ENCODE measurements around the gene RBX1.
"Not testable (repeated sequence)": the region's sequence is repeated elsewhere in the genome, so short reads cannot be mapped to it uniquely, and the experiment has no call there.

The RBX1 gene

DNA sequence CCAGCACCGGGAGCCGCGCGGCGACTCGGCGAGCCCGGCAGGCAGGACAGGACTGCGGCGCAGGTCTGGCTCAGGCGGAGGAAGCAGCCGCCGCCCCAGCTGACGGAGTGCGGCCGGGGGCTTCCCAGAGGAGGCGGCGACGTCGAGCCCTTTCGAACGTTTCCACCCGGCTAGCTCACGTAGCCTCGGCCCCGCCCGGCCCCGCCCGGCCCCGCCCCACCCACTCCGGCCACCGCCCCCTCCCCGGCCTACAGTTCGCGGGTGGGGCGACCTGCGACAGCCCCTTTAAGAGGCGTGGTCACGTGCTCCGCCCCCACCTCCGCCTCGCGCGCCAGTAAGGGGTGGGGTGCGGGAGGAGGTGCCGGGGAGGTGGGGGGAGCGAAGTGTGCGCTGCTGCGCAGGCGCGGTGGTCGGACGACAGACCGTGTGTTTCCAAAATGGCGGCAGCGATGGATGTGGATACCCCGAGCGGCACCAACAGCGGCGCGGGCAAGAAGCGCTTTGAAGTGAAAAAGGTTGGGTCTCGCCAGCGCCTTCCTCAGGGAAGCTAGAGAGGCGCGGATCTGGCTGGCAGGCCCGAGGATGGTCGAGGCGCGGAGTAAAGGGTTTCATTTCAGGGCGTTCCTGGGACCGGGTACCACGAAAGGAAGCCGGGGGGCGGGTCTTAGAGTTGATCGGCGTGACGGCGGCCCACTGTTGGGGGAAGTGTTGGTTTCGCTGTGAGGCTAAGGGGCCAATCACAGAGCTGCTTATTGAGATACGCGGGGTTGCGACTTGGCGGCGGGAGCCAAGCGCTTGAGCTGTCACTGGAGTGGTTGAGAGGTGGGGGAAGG lies at the start of gene RBX1:
RBX1 (plus strand) TSS at position 417 of the 833 bp plus-strand sequence; CDS start at position 438, 21 bp downstream.
- no peak for FAIRE-seq

DNA sequence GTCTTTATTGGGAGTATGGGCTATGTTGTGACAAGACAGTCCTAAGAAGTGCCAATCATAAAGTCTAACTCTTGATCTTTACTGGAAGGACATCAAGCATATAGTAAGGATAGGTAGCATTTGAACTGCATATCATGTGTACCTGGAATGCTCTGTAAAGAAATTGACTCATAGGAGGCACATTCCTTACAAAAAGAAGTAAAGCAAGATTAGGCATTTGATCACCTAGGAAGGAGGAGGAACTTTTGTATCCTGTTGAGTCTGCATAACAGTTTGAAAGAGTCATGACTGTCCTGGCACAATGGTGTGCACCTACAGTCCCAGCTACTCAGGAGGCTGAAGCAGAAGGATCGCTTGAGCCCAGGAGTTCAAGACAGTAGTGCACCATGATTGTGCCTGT lies 47.1 kb upstream of the RBX1 start:
- FAIRE-seq, result no peak

DNA sequence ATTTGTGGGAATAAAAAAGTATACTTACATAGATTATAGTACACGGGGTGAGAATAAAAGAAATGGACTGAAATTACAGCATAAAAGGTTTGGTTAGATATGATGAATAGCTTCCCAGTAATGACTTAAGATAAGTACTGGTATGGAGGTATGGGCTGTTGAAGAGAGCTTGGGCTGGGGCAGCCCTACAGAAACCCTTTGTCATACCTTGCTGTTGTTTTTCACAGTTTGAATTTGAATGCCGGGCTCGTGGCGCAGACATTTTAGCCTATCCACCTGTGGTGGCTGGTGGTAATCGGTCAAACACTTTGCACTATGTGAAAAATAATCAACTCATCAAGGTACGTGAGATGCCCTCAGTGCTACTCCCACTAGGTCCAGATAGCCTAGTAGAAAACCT lies 42.3 kb upstream of the RBX1 start:
- no peak for FAIRE-seq

DNA sequence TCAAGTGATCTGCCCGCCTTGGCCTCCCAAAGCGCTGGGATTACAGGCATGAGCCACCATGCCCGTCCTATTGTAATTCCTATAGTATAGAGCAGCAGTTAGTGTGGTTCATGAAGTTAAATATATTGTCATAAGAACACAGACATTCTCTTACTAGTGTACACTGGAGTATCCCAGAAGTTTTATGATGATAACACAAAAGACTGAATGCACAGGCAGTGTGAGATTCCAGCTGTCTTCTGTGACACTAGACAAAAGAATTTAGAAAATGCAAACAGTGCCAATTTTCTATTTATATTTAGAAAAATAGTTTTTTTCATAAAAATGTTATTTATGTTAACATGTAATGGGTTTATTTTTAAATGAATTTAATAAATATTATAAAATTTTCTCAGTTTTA lies 39.4 kb upstream of the RBX1 start:
- FAIRE-seq, result no peak

DNA sequence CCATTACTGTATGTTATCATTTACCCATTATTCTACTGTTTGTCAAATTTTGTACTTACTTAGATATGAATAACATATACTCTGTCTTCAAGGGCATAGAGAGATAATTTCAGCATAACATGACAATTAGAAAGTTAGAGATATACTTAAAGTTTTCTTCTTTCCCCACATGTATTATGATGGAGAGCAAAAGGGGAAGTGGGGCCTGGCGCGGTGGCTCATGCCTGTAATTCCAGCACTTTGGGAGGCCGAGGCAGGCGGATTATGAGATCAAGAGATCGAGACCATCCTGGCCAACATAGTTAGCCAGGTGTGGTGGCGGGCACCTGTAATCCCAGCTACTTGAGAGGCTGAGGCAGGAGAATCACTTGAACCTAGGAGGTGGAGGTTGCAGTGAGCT lies 38.2 kb upstream of the RBX1 start:
- FAIRE-seq, result not testable (repeated sequence)

DNA sequence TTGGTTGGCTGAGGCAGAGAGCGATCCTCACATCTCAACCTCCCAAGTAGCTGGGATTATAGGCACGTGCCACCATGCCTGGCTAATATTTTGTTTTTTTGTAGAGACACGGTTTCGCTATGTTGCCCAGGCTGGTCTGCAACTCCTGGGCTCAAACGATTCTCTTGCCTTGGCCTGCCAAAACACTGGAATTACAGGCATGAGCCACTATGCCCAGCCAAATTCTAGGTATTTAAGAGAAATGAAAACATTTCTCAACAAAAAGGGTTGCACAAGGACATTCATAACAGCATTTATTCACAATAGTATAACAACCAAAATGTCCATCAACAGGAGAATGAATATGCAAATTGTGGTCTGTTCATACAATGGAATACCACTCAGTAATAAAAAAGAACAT lies 31.7 kb upstream of the RBX1 start:
- no peak for FAIRE-seq

DNA sequence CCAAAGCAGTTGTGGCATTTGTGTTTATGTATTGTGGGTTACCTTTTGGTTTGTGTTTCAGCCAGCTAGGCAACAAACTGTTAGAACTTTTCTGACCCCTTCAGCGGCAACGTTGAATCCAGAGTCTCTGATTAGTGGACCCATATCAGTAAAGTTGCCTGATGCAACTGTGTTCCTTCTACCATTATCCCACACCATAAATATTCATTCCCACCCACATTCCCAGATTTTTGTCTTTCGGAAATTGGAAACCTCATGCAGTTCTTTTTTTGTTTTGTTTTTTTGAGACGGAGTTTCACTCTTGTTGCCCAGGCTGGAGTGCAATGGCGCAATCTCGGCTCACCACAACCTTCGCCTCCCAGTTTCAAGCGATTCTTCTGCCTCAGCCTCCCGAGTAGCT lies 30.7 kb upstream of the RBX1 start:
- no peak for FAIRE-seq

DNA sequence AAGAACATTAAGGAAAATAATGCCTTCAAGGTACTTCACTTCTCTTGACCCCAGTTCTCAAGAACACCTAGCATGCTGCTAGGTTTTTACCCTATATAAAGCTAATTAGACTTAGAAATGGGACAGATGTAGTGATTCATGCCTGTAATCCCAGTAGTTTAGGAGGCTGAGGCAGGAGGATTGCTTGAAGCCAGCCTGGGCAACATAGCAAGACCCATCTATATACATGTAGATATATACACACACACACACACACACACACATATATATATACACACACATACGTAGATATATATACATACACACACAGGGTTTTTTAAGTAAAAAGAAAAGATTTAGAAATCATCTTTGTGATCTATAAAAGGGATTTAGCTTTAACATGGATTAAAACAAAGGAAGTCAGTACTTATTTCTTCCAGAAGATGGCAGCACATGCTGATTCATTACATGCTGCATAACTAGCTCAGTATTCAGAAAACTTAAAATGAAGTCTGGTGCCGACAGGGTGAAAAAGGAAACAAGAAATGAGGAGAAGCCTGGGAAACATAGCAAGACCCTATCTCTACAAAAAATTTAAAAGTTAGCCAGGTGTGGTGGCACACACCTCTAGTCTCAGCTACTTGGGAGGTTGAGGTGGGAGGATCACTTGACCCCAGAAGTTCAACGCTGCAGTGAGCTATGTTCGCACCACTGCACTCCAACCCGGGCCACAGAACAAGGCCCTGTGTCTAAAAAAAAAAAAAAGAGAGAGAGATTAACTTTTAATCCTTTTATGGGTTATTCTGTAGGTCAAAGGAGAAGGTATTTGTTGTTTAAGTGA lies 28.5 kb upstream of the RBX1 start:
- FAIRE-seq, result peak; percentile 96

DNA sequence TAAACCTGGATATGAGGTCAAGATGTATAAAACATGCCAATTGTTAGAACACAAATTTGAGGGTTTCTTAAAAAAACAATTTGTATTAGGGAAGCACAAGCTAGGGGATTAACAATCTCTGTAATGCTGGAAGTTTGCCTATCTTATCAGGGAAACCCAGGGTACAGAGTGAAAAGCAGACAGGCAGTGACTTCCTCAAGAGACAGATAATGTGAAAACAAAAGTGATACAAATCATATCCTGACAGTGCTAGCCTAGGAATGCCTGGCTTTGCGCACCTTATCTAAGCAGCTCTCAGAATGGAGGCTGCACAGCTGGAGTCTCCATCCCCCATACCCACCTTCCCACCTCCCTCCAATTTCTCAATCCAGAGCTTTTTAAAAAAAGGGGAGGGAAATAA lies 22.5 kb upstream of the RBX1 start:
- no peak for FAIRE-seq

DNA sequence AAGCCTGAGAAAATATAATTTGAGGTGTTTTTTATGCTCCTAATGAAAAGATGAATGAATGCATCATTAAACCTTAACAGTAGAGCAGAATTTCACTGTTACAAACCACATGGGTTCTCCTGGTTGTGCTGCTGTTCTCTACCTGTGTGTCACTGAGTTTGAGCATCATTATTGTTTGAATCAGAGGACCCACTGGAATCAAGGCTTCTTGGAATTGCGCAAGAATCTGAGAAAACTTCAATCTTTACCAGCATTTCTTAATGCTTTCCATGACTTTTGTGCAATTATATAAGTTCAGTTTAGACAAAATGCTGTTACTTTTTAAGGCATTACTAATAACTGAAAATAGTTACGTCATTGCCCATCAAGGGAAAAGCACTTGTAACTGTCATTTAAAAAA lies 18.8 kb upstream of the RBX1 start:
- FAIRE-seq, result no peak

DNA sequence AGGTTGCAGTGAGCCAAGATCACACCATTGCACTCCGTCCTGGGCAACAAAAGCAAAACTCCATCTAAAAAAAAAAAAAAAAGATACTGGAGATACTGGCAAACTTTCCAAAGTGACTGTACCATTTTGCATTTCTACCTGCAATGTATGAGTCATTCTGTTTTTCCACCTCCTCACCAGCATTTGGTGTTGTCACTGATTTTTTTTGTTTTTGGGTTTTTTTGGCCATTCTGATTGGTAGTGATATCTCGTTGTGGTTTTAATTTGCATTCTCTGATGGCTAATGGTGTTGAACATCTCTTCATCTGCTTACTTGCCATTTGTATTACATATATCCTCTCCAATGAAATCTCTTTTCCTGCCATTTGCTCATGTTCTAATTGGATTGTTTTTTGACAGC lies 12.0 kb upstream of the RBX1 start:
- FAIRE-seq, result no peak

DNA sequence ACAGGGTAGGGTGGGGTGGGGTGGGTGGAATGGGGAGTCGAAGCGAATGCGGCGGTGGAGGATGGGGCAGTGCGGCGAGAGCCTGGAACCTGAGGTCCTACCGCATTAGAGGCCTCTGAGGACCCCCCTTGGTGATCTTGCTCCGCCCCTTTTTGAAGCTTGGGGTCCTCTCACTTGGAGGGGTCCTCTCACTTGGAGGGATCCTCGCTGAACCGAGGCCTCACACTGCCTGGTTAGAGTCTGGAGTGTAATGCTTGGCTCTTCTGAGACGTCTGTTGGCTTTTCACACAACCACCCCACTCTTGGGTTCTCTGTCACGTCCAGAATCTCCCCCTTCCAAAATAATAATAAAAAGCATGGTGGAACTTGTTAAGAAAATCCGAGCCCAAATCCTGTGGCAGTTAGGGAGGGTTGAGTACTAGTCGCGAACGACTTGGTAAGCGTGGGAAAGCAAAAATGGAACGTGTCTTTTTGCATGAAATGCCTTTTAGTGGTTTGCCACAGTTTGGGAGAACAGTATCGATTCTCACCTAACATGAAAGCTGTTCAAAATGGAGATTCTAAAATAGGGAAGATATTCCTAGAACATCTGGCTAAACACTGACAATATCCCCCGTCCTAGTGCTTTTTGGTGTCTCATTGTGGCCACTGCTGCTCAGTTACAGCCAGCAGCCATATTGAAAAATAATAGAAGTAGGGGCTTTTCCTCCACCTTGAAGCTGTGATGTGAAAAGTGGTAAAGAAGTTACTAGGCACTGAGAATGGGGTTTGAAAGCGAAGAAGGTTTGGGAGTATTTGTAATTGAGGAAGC lies 822 bp downstream of the RBX1 start:
- no peak for FAIRE-seq

DNA sequence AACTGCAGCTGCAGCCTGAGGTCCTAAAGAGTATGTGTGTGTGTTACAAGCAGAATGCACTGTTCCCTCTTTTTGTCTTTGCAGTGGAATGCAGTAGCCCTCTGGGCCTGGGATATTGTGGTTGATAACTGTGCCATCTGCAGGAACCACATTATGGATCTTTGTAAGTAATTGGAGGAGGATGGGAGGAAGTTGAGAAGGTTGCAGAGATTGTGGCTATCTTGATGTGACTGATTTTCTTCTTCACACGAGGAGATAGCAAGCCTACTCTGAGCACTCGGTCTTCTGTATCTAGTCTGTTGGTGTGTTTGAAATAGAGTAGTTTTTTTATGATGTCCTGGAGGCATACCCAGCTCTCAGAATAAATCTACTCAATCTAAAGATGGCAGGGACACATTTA lies 2.3 kb downstream of the RBX1 start:
- FAIRE-seq, result no peak

DNA sequence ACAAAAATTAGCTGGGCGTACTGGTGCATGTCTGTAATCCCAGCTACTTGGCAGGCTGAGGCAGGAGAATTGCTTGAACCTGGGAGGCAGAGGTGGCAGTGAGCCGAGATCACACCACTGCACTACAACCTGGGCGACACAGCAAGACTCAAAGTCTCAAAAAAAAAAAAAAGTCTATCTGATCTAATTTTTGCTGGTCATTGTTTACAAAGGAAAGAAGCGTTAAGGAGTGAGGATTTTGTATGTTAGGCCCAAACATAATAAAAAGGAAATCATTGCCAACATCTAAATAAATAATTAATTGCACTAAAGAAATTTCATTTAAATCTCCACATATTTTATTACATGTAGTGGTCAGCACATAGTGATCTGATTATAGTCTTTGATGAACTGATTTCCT lies 2.9 kb downstream of the RBX1 start:
- no peak for FAIRE-seq

DNA sequence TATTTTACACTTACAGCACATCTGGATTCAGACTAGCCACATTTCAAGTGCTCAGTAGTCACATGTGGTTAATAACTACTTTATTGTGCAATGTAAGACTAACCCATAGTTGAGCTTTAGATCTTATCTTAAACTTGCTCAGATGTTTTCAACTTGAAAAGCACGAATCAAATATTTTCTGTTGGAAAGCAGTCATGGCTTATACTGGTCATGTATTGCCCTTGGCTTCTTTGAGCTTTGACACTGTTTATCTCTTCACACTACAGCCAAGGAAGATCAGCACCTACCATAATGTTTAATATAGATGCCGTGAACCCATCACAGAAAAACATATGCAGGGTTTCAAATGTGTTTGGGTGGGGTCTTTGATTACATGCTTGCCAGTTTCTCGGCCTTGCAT lies 4.4 kb downstream of the RBX1 start:
- no peak for FAIRE-seq

DNA sequence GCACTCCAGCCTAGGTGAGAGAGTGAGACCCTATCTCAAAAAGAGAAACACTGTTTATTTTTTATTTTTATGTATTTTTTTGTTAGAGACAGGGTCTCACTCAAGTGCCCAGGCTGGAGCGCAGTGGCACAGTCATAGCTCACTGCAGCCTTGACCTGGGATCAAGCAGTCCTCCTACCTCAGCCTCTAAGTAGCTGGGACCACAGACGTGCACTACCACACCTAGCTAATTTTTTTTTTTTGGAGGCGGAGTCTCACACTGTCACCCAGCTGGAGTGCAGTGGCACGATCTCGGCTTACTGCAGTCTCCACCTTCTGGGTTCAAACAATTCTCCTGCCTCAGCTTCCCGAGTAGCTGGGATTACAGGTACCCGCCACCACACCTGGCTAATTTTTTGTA lies 6.4 kb downstream of the RBX1 start:
- FAIRE-seq, result no peak

DNA sequence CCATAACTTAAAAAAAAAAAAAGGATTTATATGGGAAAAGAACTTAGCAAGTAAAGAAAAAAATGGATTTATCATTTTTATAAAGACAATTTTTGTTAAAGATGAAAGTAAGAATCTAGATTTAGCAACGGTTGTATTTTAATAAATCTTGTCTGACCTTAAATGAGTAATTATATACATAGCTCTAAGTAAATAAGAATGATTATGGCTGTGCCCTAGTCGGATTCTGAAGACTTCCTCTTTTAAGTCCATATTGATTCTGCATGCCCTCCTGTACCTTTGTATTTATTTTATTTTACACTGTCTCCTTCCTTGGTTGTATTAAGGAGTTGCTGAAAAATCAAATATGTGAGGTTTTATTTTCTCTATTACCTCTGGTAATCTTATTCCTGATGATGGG lies 7.1 kb downstream of the RBX1 start:
- no peak for FAIRE-seq

DNA sequence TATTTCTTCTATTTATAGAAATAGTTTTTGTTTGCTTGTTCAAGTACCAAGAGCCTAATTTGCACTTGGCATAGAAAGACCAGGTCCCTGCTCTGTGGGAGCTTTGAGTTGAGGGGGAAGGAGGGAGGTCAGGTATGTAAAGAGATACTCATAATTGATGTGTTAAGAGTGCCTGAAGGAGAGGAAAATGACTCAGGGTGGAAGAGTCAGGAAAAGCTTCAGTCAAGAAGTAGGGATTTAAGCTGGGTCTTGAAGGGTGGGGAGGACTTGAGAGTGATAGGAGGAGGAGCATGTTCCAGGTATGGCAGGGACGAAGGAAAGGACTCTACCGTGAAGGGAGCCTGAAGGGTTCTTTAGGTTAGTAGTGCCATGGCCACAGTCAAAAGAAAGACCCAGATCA lies 9.0 kb downstream of the RBX1 start:
- FAIRE-seq, result no peak

DNA sequence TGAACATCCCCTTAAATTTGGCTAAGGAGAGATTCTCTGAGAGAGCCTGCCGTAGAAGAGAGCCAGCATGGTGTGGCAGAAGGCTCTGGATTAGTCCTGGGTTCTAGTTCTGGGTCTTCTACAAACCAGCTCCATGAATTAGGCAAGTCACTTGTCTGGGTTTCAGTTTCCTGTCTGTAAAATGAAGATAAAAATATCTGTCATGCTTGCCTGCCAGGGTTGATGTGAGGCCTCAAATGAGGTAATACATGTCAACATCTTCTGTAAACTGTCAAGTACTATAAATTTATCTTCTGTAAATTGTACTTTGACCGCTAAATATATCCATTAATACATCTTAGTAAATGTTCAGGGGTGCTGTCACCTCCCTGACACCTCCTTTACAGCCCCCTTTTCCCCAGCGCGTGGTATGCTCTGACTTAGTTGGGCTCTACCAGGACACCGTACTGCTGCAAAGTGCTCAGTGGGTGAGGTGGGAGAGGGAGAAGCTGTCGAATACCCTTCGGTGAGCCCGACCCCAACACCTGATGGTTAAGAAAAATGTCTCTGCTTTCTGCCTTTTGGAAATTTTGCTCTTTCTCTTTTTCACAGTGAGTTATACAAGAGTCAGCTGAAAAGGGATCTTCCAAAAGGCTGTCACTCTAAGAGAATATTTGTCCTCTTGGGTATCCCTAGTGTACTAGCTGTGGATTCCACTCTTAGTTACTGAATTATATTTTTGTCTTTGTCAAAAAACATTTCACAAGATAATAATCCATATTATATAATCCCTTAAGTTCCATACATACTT lies 15.0 kb downstream of the RBX1 start:
- no peak for FAIRE-seq

DNA sequence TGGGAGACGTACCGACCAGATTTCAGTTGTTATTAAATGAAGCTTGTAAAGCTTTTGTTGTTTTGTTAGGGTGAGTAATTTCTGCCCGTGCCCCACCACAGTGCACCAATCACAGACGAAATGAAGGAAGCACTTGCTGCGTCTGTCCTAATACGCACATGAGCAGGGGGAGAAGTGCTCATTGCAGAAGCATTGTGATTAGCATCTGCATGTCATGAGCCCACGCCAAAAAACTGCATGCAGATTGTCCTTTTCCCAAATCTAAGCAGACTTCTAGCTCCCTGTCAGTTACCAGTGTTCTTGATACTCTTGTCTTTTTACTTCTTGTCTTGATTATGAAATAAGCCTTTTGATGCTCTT lies 15.5 kb downstream of the RBX1 start:
- no peak for FAIRE-seq

DNA sequence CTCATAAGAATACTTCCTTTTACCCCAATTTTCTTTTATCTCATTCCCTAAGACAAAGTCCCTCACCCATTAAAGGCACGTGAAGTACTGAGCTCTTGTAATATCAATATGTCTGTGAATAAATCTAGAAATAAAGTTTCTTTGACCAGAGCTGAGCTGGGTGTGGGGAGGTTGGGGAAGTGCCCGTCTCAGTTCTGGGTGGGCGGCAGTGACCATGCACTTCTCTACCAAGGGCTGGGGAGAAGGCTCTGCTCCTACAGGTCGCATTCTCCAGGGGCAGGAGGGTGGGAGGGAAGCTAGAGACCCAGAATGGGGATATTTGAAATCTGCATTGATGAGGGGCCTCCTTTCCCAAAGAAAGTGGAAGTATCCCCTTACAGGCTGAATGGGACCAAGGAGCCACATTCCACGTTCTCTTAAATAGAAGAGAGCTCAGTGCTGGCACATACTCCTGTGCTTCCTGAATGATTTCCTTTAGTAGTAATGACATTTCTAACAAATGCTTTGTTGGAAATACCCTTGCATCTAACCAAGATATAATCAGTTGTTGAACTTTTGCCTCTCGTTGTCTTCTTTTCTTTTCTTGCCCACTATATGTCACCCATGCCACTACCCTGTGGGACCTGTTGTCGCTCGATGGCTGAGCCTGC lies 16.1 kb downstream of the RBX1 start:
- FAIRE-seq, result no peak

DNA sequence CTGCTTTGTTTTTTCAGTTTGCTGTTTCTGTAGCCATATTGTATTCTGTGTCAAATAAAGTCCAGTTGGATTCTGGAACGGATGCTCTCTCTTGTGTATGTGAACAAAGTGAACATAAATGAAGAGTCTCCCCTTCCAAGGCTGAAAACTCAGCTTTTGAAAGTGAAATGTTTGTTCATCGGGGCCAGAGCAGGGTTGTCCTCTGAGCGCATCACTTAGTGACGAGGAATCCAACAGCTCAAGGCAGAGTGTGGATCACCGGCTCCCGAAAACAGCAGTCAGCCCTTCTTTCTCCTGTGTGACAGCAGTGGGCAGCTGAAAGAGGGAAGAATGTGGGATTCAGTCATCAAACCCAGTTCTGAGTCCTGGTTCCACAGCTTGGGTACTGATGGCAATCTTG lies 21.4 kb downstream of the RBX1 start:
- FAIRE-seq, result no peak

All from TTC549 (cell line).